CD4-positive, alpha-beta T cell (primary cell): ENCODE results near the gene BCORL1. TPM values are rescaled to one million over a fixed set of nuclear protein-coding genes. Genes with fewer than 3 reads are reported as not detected.

Experiments
- ATAC-seq: fragments of 200-7000 bp; cut with Tn5 transposase; one replicate; pipeline ENCODE4 v1.10.0; 2022; ENCODE audit warnings: mild to moderate bottlenecking; ENCODE audit not compliant: poor library complexity
- CTCF ChIA-PET: fragments of 350-600 bp; sonication (Branson Sonifier 250); formaldehyde crosslinking; loops from one replicate; lab custom pipeline; 2021; ENCODE audit warnings: antibody characterized with exemption, inconsistent platforms; lab: Charles Lee
- POLR2A ChIA-PET: fragments of 350-600 bp; sonication (Branson Sonifier 250); formaldehyde crosslinking; loops from one replicate; lab custom pipeline; 2021; ENCODE audit warnings: antibody characterized with exemption, inconsistent platforms; lab: Charles Lee
- DNase-seq, 14 experiments: peaks; one replicate each; pipeline ENCODE4 v3.0.0-alpha.2; 2013 to 2020; ENCODE audit warnings: mixed read lengths in 2 of 14
- H3K27ac ChIP-seq, 2 donors: one replicate each; pipeline versions ENCODE4 v1.5.1 to v1.7.0; 2013; ENCODE audit warnings: low read length in 2 of 2, low read depth in 1 of 2, mild to moderate bottlenecking in 1 of 2
- H3K27me3 ChIP-seq, 2 experiments: 1 replicate in 1 of 2; 2 replicates in 1 of 2; pipeline versions ENCODE4 v1.6.1 to v1.7.0; 2013; ENCODE audit warnings: low read length in 2 of 2, control low read depth in 1 of 2, mild to moderate bottlenecking in 1 of 2, moderate library complexity in 1 of 2; ENCODE audit not compliant: insufficient read depth in 2 of 2, control insufficient read depth in 1 of 2
- H3K36me3 ChIP-seq: one replicate; pipeline ENCODE4 v1.6.1; 2013; ENCODE audit warnings: low read length, control low read depth; ENCODE audit not compliant: insufficient read depth
- H3K4me1 ChIP-seq: one replicate; pipeline ENCODE4 v1.6.1; 2013; ENCODE audit warnings: low read length, control low read depth; ENCODE audit not compliant: insufficient read depth
- H3K4me3 ChIP-seq: one replicate; pipeline ENCODE4 v1.5.1; 2013; ENCODE audit warnings: mild to moderate bottlenecking, low read length, moderate library complexity
- H3K9me3 ChIP-seq, 2 experiments: 1 replicate in 1 of 2; 2 replicates in 1 of 2; pipeline versions ENCODE4 v1.6.1 to v1.7.0; 2013; ENCODE audit warnings: low read length in 2 of 2, mild to moderate bottlenecking in 2 of 2, control low read depth in 1 of 2, moderate library complexity in 1 of 2; ENCODE audit not compliant: control insufficient read depth in 1 of 2, insufficient read depth in 1 of 2
- H3K27ac Mint-ChIP-seq: one replicate; pipeline ENCODE4 v1.8.0; 2020; ENCODE audit warnings: mixed read lengths
- H3K27me3 Mint-ChIP-seq: one replicate; pipeline ENCODE4 v1.8.0; 2021; ENCODE audit warnings: mixed read lengths
- H3K36me3 Mint-ChIP-seq: one replicate; pipeline ENCODE4 v1.8.0; 2021; ENCODE audit warnings: low read depth, mixed read lengths
- H3K4me1 Mint-ChIP-seq: one replicate; pipeline ENCODE4 v1.8.0; 2021; ENCODE audit warnings: low read depth, mixed read lengths
- H3K4me3 Mint-ChIP-seq: one replicate; pipeline ENCODE4 v1.8.0; 2020; ENCODE audit warnings: mild to moderate bottlenecking, mixed read lengths
- H3K9me3 Mint-ChIP-seq: one replicate; pipeline ENCODE4 v1.8.0; 2020; ENCODE audit warnings: mixed read lengths
- CTCF ChIP-seq: fragments of 200-600 bp; IDR thresholded peaks from one replicate; pipeline ENCODE4 v1.8.0; 2022; ENCODE audit warnings: antibody characterized with exemption, mild to moderate bottlenecking
- intact Hi-C, 2 experiments: fragments of 100-400 bp; cut with DNase I in 1 of 2; cut with micrococcal nuclease in 1 of 2; formaldehyde crosslinking; loops; one replicate each; pipeline versions ENCODE4 v1.15.1 to v1.9.0; 2023 to 2025; cut with DNase I, micrococcal nuclease
- total RNA-seq, 174 experiments: library from RNA in 2 of 174; stranded (reverse) in 2 of 174; gene quantifications; one replicate each; pipeline ENCODE4 v1.2.3 and lab custom pipeline; 2021 to 2026

BCORL1 gene
- total RNA-seq, 2 experiments from 2014 or later = 3.4 to 3.5 TPM

- ChIA-PET CTCF (interaction anchor here (0.9 to 1.7 kb wide), 4 partner anchors 8 to 25 kb away, joined by 3 to 5 read pairs (median 4); no protein-coding TSS in a partner anchor), POLR2A (interaction anchor here (1.0 to 1.9 kb wide), 3 partner anchors 8 to 28 kb away, joined by 3 to 6 read pairs (median 3); partner anchors contain the start of gene ELF4)
- Mint-ChIP-seq H3K36me3 (peaks cover 4% of the 10 kb centered on the region), H3K4me1 (peaks cover 69% of the 10 kb centered on the region), H3K27me3 (no peaks in the 10 kb centered on the region), H3K27ac (peak overlapping the region; percentile 86), H3K9me3 (no peaks in the 10 kb centered on the region), H3K4me3 (peak overlapping the region; percentile 48)
- Histone ChIP-seq H3K27me3 (no peaks in the 10 kb centered on the region), H3K27ac (no peak overlapping the region), H3K9me3 (no peaks in the 10 kb centered on the region), H3K36me3 (no peaks in the 10 kb centered on the region), H3K4me1 (peaks cover 94% of the 10 kb centered on the region), H3K4me3 (no peak overlapping the region)
- no peak for DNase-seq
- ATAC-seq = no peak
- intact Hi-C loops = no loop called here
- TF ChIP-seq CTCF = no peak
Measured at GRCh38 chrX:130095249-130096030, 113.0 kb downstream of the BCORL1 start.

- Mint-ChIP-seq H3K4me1 (peaks cover 66% of the 10 kb centered on the region), H3K27ac (peak overlapping the region; percentile 86), H3K9me3 (no peaks in the 10 kb centered on the region), H3K36me3 (peaks cover 4% of the 10 kb centered on the region), H3K27me3 (no peaks in the 10 kb centered on the region), H3K4me3 (peak overlapping the region; percentile 38)
- H3K9me3 ChIP-seq = no peaks in the 10 kb centered on the region
- no peak overlapping the region for H3K4me3 ChIP-seq
- ChIA-PET POLR2A (interaction anchor here (2.0 to 3.0 kb wide), 2 partner anchors 13 to 24 kb away, joined by 7 to 11 read pairs; no protein-coding TSS in a partner anchor), CTCF (interaction anchor here (1.1 to 1.4 kb wide), 2 partner anchors 11 to 18 kb away, joined by 3 to 6 read pairs; no protein-coding TSS in a partner anchor)
- H3K27me3 ChIP-seq = no peaks in the 10 kb centered on the region
- peaks cover 91% of the 10 kb centered on the region for H3K4me1 ChIP-seq
- ATAC-seq = peak; percentile 88
- peak overlapping the region; percentile 52 to 56 for H3K27ac ChIP-seq
- no peak for TF ChIP-seq CTCF
- intact Hi-C loops = no loop called here
- DNase-seq = peak in 10 of 14 experiments; percentile 21 to 73 (median 44)
- H3K36me3 ChIP-seq = no peaks in the 10 kb centered on the region
Measured at GRCh38 chrX:130097507-130098209, 115.2 kb downstream of the BCORL1 start.

- Histone ChIP-seq H3K36me3 (no peaks in the 10 kb centered on the region), H3K9me3 (no peaks in the 10 kb centered on the region), H3K27ac (peak overlapping the region; percentile 52 to 56), H3K4me1 (peaks cover 87% of the 10 kb centered on the region), H3K27me3 (no peaks in the 10 kb centered on the region), H3K4me3 (no peak overlapping the region)
- TF ChIP-seq CTCF = no peak
- CTCF ChIA-PET = interaction anchor here (1.1 to 1.4 kb wide), 2 partner anchors 11 to 19 kb away, joined by 3 to 6 read pairs; no protein-coding TSS in a partner anchor
- H3K27ac Mint-ChIP-seq = peak overlapping the region; percentile 86
- DNase-seq (no peak), ATAC-seq (no peak)
- no peaks in the 10 kb centered on the region for H3K9me3 Mint-ChIP-seq
- H3K4me1 Mint-ChIP-seq = peaks cover 67% of the 10 kb centered on the region
- peaks cover 4% of the 10 kb centered on the region for H3K36me3 Mint-ChIP-seq
- intact Hi-C loops = no loop called here
- peak overlapping the region; percentile 38 for H3K4me3 Mint-ChIP-seq
- no peaks in the 10 kb centered on the region for H3K27me3 Mint-ChIP-seq
- POLR2A ChIA-PET = interaction anchor here (2.0 to 3.0 kb wide), 2 partner anchors 13 to 23 kb away, joined by 7 to 11 read pairs; no protein-coding TSS in a partner anchor
Measured at GRCh38 chrX:130098210-130098552, 115.7 kb downstream of the BCORL1 start.
